ENCODE measurements around the gene SOCS6. TPM values are rescaled to one million over a fixed set of nuclear protein-coding genes. Genes with fewer than 3 reads are reported as not detected.
A peak's percentile ranks its signal among the peaks of the same experiment; 100 is the strongest.

SOCS6 gene
- total and polyA plus RNA-seq, 2 experiments from 2014 or later = 31.7 to 43.7 TPM

DNA sequence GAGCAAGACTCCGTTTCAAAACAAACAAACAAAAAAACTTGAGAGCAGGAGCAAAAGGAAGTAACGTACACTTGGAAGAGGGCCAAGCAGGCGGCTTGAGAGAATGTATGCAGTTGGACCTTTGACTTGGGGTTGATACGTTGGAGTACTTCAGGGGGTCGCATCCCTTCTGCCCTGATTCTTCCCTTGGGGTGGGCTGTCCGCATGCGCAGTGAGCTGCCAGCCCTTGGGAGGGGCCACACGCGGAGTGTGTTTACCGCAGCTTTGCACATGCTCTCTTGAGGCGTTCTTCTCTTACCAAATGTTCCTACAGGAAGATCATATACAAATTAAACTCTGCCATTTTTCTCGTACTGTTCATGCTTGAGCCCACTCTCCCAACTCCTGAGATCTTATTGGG is 38.1 kb upstream of the SOCS6 start:
- H3K79me2 ChIP-seq (ENCODE audit: insufficient read depth) = no peaks in the 10 kb centered on the region
- H3K4me2 ChIP-seq (ENCODE audit: unreplicated experiment) = no peak overlapping the region
- 91 to 96% methylated on average over 12 of the region's 12 CpGs for WGBS, 2 experiments (ENCODE audit: low coverage in 1 of 2, low lambda C conversion rate in 2 of 2, missing lambda C conversion rate in 2 of 2)
- H3K4me3 ChIP-seq = no peak overlapping the region
- H3F3A ChIP-seq (ENCODE audit: insufficient read depth) = no peaks in the 10 kb centered on the region
- H4K20me1 ChIP-seq (ENCODE audit: insufficient read depth) = no peaks in the 10 kb centered on the region
- no peaks in the 10 kb centered on the region for H3K27me3 ChIP-seq (replicated peaks; ENCODE audit: insufficient read depth)
- H2AFZ ChIP-seq = no peak overlapping the region
- no peak for TF ChIP-seq EZH2 (IDR thresholded peaks at IDR 0.05; ENCODE audit: insufficient read depth, poor library complexity, severe bottlenecking)
- no peak for TF ChIP-seq EZH2phosphoT487 (IDR thresholded peaks at IDR 0.05; ENCODE audit: insufficient read depth, low read depth)
- peaks cover 15% of the 10 kb centered on the region; the same call in 1 of the 2 replicates for H3K4me1 ChIP-seq (ENCODE audit: insufficient read depth)
- H3K36me3 ChIP-seq (ENCODE audit: low read depth) = no peaks in the 10 kb centered on the region
- in situ Hi-C loops (cut with MboI) = no loop called here
- no peaks in the 10 kb centered on the region for H3K9me2 ChIP-seq (ENCODE audit: insufficient read depth)
- H3K9ac ChIP-seq = no peak overlapping the region
- no peaks in the 10 kb centered on the region for H3K9me3 ChIP-seq (ENCODE audit: low read depth)
- no peak overlapping the region for H3K27ac ChIP-seq
- no peak for DNase-seq

DNA sequence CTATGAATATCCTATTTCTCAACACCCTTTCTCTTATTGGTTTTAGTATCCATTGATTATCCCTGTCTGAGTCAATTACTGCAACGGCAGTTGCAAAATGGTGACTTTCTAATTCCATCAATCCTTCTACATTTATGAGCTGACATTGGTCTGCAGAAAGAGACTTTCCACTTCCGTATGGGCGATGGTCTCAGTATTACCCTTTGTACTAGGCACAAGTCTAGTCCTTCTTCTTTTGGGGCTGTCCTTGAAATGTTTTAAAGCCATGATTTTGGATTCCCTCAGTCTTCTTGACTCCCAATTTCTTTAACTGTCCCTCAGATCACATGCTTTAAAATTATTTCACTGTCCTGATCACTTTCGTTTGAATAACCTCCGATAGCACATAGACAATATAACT is 32.7 kb upstream of the SOCS6 start:
- 51 to 54% methylated on average over 5 of the region's 5 CpGs for WGBS, 2 experiments (ENCODE audit: low coverage in 1 of 2, low lambda C conversion rate in 2 of 2, missing lambda C conversion rate in 2 of 2)
- H3K4me1 ChIP-seq (ENCODE audit: insufficient read depth) = no peaks in the 10 kb centered on the region
- no peaks in the 10 kb centered on the region for H4K20me1 ChIP-seq (ENCODE audit: insufficient read depth)
- no peak overlapping the region for H3K4me3 ChIP-seq
- TF ChIP-seq EZH2phosphoT487 (IDR thresholded peaks at IDR 0.05; ENCODE audit: insufficient read depth, low read depth) (no peak), EZH2 (IDR thresholded peaks at IDR 0.05; ENCODE audit: insufficient read depth, poor library complexity, severe bottlenecking) (no peak)
- H3K9me2 ChIP-seq (ENCODE audit: insufficient read depth) = no peaks in the 10 kb centered on the region
- in situ Hi-C loops (cut with MboI) = no loop called here
- no peak overlapping the region for H3K9ac ChIP-seq
- DNase-seq = no peak
- H3K27ac ChIP-seq = no peak overlapping the region
- H3K9me3 ChIP-seq (ENCODE audit: low read depth) = no peaks in the 10 kb centered on the region
- no peak overlapping the region for H2AFZ ChIP-seq
- no peak overlapping the region for H3K4me2 ChIP-seq (ENCODE audit: unreplicated experiment)
- no peaks in the 10 kb centered on the region for H3K36me3 ChIP-seq (ENCODE audit: low read depth)
- H3K27me3 ChIP-seq (replicated peaks; ENCODE audit: insufficient read depth) = no peaks in the 10 kb centered on the region
- H3K79me2 ChIP-seq (ENCODE audit: insufficient read depth) = no peaks in the 10 kb centered on the region
- H3F3A ChIP-seq (ENCODE audit: insufficient read depth) = no peaks in the 10 kb centered on the region

DNA sequence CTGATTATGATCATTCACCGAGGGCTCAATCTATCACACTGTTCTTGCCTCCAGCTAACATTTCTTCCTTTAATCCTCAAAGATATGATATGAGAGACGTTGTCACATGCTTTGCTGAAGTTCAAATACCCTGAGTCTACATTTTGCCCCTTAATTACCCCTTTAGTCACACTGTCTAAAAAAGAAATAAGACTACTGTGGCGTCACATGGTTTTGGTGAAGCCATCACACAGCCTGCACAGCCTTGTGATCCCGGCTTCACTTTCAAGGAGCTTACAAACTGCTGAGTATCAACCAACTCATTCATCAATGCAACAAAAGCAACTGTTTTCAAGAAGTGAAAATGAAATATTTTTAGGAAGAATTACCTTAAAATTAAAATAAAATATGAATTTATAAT is 31.9 kb upstream of the SOCS6 start:
- no peak overlapping the region for H3K4me2 ChIP-seq (ENCODE audit: unreplicated experiment)
- H3K4me3 ChIP-seq = no peak overlapping the region
- no peaks in the 10 kb centered on the region for H3F3A ChIP-seq (ENCODE audit: insufficient read depth)
- in situ Hi-C loops (cut with MboI) = no loop called here
- H3K4me1 ChIP-seq (ENCODE audit: insufficient read depth) = no peaks in the 10 kb centered on the region
- no peak for DNase-seq
- H3K9me3 ChIP-seq (ENCODE audit: low read depth) = no peaks in the 10 kb centered on the region
- no peaks in the 10 kb centered on the region for H3K79me2 ChIP-seq (ENCODE audit: insufficient read depth)
- no peak overlapping the region for H3K9ac ChIP-seq
- no peaks in the 10 kb centered on the region for H3K27me3 ChIP-seq (replicated peaks; ENCODE audit: insufficient read depth)
- no peaks in the 10 kb centered on the region for H3K36me3 ChIP-seq (ENCODE audit: low read depth)
- TF ChIP-seq EZH2phosphoT487 (IDR thresholded peaks at IDR 0.05; ENCODE audit: insufficient read depth, low read depth) = no peak
- TF ChIP-seq EZH2 (IDR thresholded peaks at IDR 0.05; ENCODE audit: insufficient read depth, poor library complexity, severe bottlenecking) = no peak
- no peaks in the 10 kb centered on the region for H3K9me2 ChIP-seq (ENCODE audit: insufficient read depth)
- no peak overlapping the region for H3K27ac ChIP-seq
- no peaks in the 10 kb centered on the region for H4K20me1 ChIP-seq (ENCODE audit: insufficient read depth)
- H2AFZ ChIP-seq = no peak overlapping the region
- WGBS, 2 experiments (ENCODE audit: low coverage in 1 of 2, low lambda C conversion rate in 2 of 2, missing lambda C conversion rate in 2 of 2) = 65 to 66% methylated on average over 4 of the region's 4 CpGs

GRCh38 chr18:70258243-70258642 is 30.6 kb upstream of the SOCS6 start:
- Histone ChIP-seq H3K4me2 (ENCODE audit: unreplicated experiment) (no peak overlapping the region), H4K20me1 (ENCODE audit: insufficient read depth) (no peaks in the 10 kb centered on the region), H3K9ac (no peak overlapping the region), H3K4me1 (ENCODE audit: insufficient read depth) (no peaks in the 10 kb centered on the region), H3K79me2 (ENCODE audit: insufficient read depth) (no peaks in the 10 kb centered on the region), H2AFZ (0 out of 2 replicates have a peak overlapping the region, but pooled peaks have one; percentile 9), H3K27ac (no peak overlapping the region), H3K9me3 (ENCODE audit: low read depth) (no peaks in the 10 kb centered on the region), H3K36me3 (ENCODE audit: low read depth) (no peaks in the 10 kb centered on the region), H3K9me2 (ENCODE audit: insufficient read depth) (no peaks in the 10 kb centered on the region), H3K27me3 (replicated peaks; ENCODE audit: insufficient read depth) (no peaks in the 10 kb centered on the region), H3K4me3 (no peak overlapping the region), H3F3A (ENCODE audit: insufficient read depth) (no peaks in the 10 kb centered on the region)
- DNase-seq = no peak
- in situ Hi-C loops (cut with MboI) = no loop called here
- TF ChIP-seq EZH2phosphoT487 (IDR thresholded peaks at IDR 0.05; ENCODE audit: insufficient read depth, low read depth) = no peak
- no peak for TF ChIP-seq EZH2 (IDR thresholded peaks at IDR 0.05; ENCODE audit: insufficient read depth, poor library complexity, severe bottlenecking)

DNA sequence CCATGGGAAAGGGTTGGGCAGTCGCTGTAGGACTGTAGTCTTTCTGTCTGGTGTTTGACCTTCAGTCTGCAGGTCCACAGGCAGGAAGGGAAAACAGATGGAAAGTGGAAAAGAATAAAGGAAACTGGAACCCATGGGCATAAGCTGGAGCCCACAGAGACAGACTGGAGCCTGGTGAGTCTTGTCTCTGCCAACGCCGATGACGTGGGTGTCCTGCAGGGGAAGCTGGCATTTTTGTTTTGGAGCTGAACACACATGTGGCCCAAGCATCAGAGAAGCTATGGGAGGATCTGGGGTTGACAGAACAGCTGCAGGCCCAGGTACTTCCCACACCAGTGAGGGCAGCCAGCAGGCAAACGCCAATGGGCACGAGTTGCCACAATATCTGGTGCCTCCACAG is 28.2 kb upstream of the SOCS6 start:
- TF ChIP-seq EZH2 (IDR thresholded peaks at IDR 0.05; ENCODE audit: insufficient read depth, poor library complexity, severe bottlenecking) (no peak), EZH2phosphoT487 (IDR thresholded peaks at IDR 0.05; ENCODE audit: insufficient read depth, low read depth) (no peak)
- no peaks in the 10 kb centered on the region for H4K20me1 ChIP-seq (ENCODE audit: insufficient read depth)

More for the DNA sequence above, 28.2 kb upstream of the SOCS6 start:
- no peaks in the 10 kb centered on the region for H3K4me1 ChIP-seq (ENCODE audit: insufficient read depth)
- H3F3A ChIP-seq (ENCODE audit: insufficient read depth) = no peaks in the 10 kb centered on the region
- H3K36me3 ChIP-seq (ENCODE audit: low read depth) = no peaks in the 10 kb centered on the region
- no peak overlapping the region for H3K27ac ChIP-seq
- in situ Hi-C loops (cut with MboI) = no loop called here
- no peaks in the 10 kb centered on the region for H3K27me3 ChIP-seq (replicated peaks; ENCODE audit: insufficient read depth)
- 83 to 86% methylated on average over 6 of the region's 6 CpGs for WGBS, 2 experiments (ENCODE audit: low coverage in 1 of 2, low lambda C conversion rate in 2 of 2, missing lambda C conversion rate in 2 of 2)
- H3K79me2 ChIP-seq (ENCODE audit: insufficient read depth) = no peaks in the 10 kb centered on the region
- H3K9me2 ChIP-seq (ENCODE audit: insufficient read depth) = no peaks in the 10 kb centered on the region
- DNase-seq = no peak
- H3K4me2 ChIP-seq (ENCODE audit: unreplicated experiment) = no peak overlapping the region
- H2AFZ ChIP-seq = no peak overlapping the region
- no peaks in the 10 kb centered on the region for H3K9me3 ChIP-seq (ENCODE audit: low read depth)
- no peak overlapping the region for H3K9ac ChIP-seq
- H3K4me3 ChIP-seq = no peak overlapping the region
